Activated T-helper 1 cell treated with anti-CD3 and anti-CD28 coated beads, Interleukin-12 subunit alpha, Interleukin-12 subunit beta, Interleukin-2, Interleukin-4 antibody, amounts not matched to agents 30 ng/mL and 10 ng/mL and 1 ng/mL, durations not matched to agents 14 hours and 24 hours and 36 hours (primary cell): Measurements from ENCODE around the gene MYH13. TPM values are rescaled to one million over a fixed set of nuclear protein-coding genes. Genes with fewer than 3 reads are reported as not detected.

Experiments used
- DNase-seq: peaks from one replicate; pipeline ENCODE4 v3.0.0; 2021; ENCODE audit warnings: low spot score
- H3K27ac Mint-ChIP-seq: one replicate; pipeline ENCODE4 v1.8.0; 2021; ENCODE audit warnings: mild to moderate bottlenecking, mixed read lengths
- H3K27me3 Mint-ChIP-seq: one replicate; pipeline ENCODE4 v1.8.0; 2022; ENCODE audit warnings: mild to moderate bottlenecking, moderate library complexity, mixed read lengths; ENCODE audit not compliant: insufficient read depth
- H3K36me3 Mint-ChIP-seq: one replicate; pipeline ENCODE4 v1.8.0; 2021; ENCODE audit warnings: low read depth, mixed read lengths
- H3K4me1 Mint-ChIP-seq: one replicate; pipeline ENCODE4 v1.8.0; 2021; ENCODE audit warnings: low read depth, mixed read lengths
- H3K4me3 Mint-ChIP-seq: one replicate; pipeline ENCODE4 v1.8.0; 2021; ENCODE audit warnings: mild to moderate bottlenecking, moderate library complexity, mixed read lengths
- H3K9me3 Mint-ChIP-seq: one replicate; pipeline ENCODE4 v1.8.0; 2021; ENCODE audit warnings: mixed read lengths
- intact Hi-C: fragments of 100-400 bp; cut with micrococcal nuclease; formaldehyde crosslinking; loops from one replicate; pipeline ENCODE4 v1.15.1; 2024
- total RNA-seq: library from RNA; stranded (reverse); gene quantifications from 2 replicates; pipeline ENCODE4 v1.2.3, GENCODE V29; 2022

The MYH13 gene
- total RNA-seq, 1 donor from 2014 or later, result not detected

DNA sequence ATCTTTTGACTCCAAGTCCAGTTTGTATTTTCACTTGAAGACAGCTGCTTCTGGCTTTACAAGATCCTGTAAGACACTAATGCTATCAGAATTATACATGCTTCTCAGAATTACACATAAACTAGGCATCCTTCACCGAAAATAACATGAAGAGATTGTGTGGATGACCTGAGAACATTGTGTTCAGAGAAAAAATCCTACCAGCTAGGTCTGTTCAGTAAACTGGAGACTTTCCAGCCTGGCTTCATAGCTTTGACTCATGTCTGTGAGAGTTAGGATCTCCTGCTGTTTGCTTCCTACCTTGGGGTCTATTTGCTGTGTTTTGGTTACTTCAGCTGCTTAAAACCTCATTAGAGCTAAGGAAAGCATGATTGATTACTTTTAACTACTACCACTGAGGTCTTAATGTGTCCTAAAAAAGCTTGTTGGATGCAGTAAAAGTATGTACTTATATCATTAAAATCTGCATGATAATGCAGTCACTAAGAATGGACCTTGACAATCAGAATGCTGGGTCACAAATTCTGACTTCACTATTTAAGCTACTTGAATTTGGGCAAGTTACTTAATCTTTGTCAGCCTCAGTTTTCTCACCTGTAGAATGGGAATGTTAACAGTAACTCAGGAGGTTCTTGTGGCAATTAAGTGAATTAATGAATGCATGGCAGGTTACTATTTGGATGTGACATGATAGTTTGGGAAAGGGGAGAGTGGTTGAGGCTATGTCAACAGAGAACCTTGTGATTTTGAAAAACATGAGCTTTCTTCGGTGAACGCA, 8.0 kb upstream of the MYH13 start:
- Mint-ChIP-seq H3K36me3 (no peaks in the 10 kb centered on the region), H3K4me1 (no peaks in the 10 kb centered on the region), H3K27ac (no peak overlapping the region), H3K27me3 (no peaks in the 10 kb centered on the region), H3K9me3 (no peaks in the 10 kb centered on the region), H3K4me3 (no peak overlapping the region)
- DNase-seq, result no peak
- intact Hi-C loops, result no loop called here

DNA sequence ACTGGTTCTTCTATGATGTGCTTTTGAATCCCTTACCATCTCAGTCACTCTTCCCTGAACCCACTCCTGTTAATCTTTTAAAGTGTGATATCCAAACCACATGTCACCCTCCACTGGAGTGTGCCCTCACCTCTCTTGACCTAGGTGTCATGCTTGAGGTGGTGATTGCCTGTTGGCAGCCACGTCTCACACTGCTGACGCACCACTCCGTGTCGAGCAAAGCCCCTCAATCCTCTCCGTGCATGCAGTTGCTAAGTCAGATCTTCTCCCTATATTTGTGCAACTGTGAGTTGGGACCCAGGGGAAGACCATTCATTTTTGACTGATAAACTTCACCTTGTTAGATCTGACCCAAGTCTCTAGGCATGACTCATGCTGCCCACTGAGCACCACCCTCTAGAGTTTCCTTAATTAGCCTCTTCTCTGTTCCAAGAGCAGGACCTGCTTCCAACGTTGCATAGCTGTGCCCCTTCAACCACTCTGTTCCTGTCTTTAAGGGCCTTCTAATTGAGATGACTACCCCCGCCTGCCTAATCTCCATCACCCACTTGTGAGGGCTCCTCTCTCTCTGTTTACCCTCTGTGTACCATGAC, 2.7 kb downstream of the MYH13 start:
- Mint-ChIP-seq H3K4me3 (no peak overlapping the region), H3K36me3 (no peaks in the 10 kb centered on the region), H3K9me3 (no peaks in the 10 kb centered on the region), H3K27ac (no peak overlapping the region), H3K4me1 (no peaks in the 10 kb centered on the region), H3K27me3 (peaks cover 2% of the 10 kb centered on the region)
- intact Hi-C loops, result no loop called here
- DNase-seq, result no peak

DNA sequence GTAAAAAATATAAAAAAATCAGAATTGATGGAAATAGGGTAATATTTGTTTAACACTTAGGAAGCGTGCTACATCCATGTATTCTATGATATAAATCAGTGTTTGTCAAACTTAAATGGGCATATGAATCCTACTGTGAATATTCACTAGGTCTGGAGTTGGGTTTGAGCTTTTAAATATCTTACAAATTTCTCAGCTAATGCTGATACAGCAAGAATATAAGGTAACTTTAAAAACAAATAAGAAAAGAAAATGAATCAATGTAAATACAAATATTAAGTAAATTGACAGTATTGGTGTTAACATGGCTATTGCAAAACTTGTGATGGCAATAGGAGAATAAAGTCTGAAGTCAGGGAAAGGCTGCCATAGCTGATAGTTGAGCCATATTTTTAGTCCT, 3.6 kb downstream of the MYH13 start:
- H3K27me3 Mint-ChIP-seq, result peaks cover 2% of the 10 kb centered on the region
- H3K36me3 Mint-ChIP-seq, result no peaks in the 10 kb centered on the region
- no peaks in the 10 kb centered on the region for H3K9me3 Mint-ChIP-seq
- intact Hi-C loops, result no loop called here
- H3K27ac Mint-ChIP-seq, result no peak overlapping the region
- no peaks in the 10 kb centered on the region for H3K4me1 Mint-ChIP-seq
- no peak for DNase-seq
- no peak overlapping the region for H3K4me3 Mint-ChIP-seq

DNA sequence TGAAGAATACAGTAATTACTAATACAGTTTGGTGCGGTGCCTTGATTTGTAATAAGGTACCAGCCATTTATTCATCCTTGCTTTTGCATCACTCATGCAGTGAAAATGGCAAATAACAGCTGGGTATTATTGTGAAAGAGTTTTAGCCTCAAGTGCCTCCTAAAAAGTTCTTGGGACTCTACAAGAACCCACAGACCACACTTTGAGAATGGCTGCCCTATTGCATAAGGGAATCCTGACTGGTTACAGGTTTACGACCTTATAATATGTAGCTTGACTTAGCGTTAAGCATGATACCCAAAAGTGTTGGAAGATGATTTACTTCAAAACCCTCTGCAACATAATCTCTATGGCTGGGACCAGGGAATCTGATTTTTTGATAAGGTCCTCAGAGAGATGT, 4.2 kb downstream of the MYH13 start:
- Mint-ChIP-seq H3K4me3 (no peak overlapping the region), H3K9me3 (no peaks in the 10 kb centered on the region), H3K27me3 (peaks cover 2% of the 10 kb centered on the region), H3K4me1 (no peaks in the 10 kb centered on the region), H3K27ac (no peak overlapping the region), H3K36me3 (no peaks in the 10 kb centered on the region)
- intact Hi-C loops, result no loop called here
- DNase-seq, result no peak

DNA sequence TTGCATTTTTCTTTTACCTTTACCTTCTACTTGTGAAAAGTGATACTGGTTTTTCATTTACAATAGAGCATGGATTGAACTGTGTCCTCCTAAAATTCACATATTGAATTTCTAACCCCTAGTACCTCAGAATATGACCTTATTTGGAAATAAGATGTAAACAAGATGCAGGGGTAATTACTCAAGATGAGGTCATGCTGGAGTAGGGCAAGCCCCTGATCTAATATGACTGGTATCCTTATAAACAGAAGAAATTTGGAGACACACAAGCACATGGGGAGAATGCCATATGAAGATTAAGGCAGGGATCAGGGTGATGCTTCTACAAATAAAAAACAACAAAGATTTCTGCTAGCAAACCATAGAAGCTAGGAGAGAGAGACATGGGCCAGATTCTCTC, 12.2 kb downstream of the MYH13 start:
- H3K27ac Mint-ChIP-seq, result no peak overlapping the region
- no peaks in the 10 kb centered on the region for H3K27me3 Mint-ChIP-seq
- no peaks in the 10 kb centered on the region for H3K9me3 Mint-ChIP-seq
- H3K4me1 Mint-ChIP-seq, result no peaks in the 10 kb centered on the region
- no peaks in the 10 kb centered on the region for H3K36me3 Mint-ChIP-seq
- H3K4me3 Mint-ChIP-seq, result no peak overlapping the region
- no peak for DNase-seq
- intact Hi-C loops, result no loop called here

DNA sequence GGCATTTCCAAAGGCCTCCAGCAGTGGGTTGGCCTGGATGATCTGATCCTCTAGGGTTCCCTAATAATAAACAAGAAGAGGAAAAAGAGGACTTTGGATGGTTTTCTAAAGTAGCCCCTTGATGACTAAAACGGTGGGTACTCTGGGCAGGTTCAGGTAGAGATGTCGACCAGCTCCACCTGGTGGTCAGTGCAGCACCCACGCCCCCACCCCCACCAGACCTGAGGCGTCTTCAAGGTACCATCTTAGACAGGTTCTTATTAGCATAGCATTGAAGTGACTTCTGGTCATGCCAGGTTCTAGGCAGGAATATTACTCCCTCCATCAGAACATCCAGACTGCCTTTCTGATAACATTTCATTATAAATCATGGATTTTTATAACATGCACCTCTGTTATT, 15.0 kb downstream of the MYH13 start:
- Mint-ChIP-seq H3K27me3 (no peaks in the 10 kb centered on the region), H3K9me3 (no peaks in the 10 kb centered on the region), H3K36me3 (no peaks in the 10 kb centered on the region), H3K27ac (no peak overlapping the region), H3K4me3 (no peak overlapping the region), H3K4me1 (no peaks in the 10 kb centered on the region)
- no peak for DNase-seq
- intact Hi-C loops, result loop anchor here (2.0 kb wide), 1 partner anchor 433 kb away; no protein-coding TSS in a partner anchor

DNA sequence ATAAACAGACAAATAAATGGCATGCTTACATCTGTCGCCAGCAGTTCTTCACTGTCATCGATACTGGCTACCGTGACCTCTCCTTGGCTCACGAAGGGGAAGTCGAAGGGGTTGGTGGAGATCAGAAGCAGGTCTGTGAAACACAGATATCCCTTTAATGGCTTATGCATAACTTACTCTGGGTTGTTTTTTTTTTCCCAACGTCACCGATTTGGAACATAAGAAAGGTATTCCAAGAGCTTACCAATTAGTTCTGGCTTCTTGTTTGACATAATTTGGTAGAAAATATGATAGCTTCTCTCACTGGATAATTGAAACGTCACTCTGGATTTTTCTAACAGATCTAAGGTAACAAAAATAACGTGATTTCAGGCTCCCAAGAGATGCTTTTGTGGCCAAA, 18.2 kb downstream of the MYH13 start:
- no peak overlapping the region for H3K4me3 Mint-ChIP-seq
- no peaks in the 10 kb centered on the region for H3K9me3 Mint-ChIP-seq
- intact Hi-C loops, result no loop called here
- H3K27ac Mint-ChIP-seq, result no peak overlapping the region
- no peaks in the 10 kb centered on the region for H3K4me1 Mint-ChIP-seq
- H3K27me3 Mint-ChIP-seq, result no peaks in the 10 kb centered on the region
- H3K36me3 Mint-ChIP-seq, result no peaks in the 10 kb centered on the region
- no peak for DNase-seq

DNA sequence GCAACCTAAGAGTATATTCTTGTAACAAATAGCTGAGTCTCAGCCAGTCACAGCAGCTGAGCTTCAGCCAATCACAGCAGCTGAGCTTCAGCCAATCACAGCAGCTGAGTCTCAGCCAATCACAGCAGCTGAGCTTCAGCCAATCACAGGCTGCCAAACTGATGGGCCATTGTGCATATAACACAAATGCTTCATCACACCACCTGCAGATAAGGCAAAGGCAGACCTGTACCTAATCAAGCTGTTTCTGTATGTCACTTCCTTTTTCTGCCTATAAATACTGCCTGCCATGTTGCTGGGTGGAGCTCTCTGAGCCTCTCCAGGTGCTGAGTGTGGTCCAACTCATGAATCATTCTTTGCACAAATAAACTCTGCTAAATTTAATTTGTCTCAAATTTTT, 19.9 kb downstream of the MYH13 start:
- Mint-ChIP-seq H3K4me3 (no peak overlapping the region), H3K4me1 (no peaks in the 10 kb centered on the region), H3K9me3 (no peaks in the 10 kb centered on the region), H3K27ac (no peak overlapping the region), H3K27me3 (no peaks in the 10 kb centered on the region), H3K36me3 (no peaks in the 10 kb centered on the region)
- no peak for DNase-seq
- intact Hi-C loops, result no loop called here

DNA sequence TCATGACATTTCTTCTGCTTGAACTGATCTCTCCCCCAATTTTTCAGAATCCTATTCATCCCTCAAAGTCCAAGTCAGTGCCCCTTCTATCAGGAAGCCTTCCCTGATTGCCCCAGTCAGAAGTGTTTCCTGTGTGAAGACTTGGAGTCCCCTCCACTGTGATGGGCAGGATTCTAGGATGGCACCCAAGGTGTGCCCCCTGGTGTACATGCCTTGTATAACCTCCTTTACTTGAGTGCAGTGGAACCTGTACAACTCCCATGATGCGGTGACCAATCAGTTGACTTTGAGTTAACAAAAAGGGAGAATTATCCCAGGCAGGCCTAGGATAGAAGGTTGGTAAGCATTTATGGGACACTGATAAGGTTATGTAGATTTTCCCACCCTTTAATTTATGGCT, 23.4 kb downstream of the MYH13 start:
- Mint-ChIP-seq H3K4me1 (no peaks in the 10 kb centered on the region), H3K4me3 (no peak overlapping the region), H3K27ac (no peak overlapping the region), H3K36me3 (no peaks in the 10 kb centered on the region), H3K9me3 (no peaks in the 10 kb centered on the region), H3K27me3 (no peaks in the 10 kb centered on the region)
- DNase-seq, result no peak
- intact Hi-C loops, result no loop called here

DNA sequence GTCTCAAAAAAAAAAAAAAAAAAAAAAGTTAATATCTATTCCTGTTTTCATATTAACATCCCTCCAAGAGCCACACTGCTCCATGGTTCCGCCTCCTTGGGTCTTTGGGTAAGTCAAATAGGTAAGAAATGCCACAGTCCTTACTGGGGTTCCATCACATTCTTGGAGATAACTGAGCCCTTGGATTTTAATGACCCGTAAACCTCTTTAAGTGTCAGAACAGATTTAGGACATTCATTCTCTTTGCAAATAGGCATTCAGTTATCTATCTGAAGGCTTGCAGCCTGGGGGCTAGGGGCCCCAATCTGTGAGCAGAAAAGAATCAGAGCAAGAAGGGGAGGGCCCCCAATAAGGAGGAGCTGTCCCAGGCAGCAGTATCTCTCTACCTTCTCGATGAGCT, 28.0 kb downstream of the MYH13 start:
- Mint-ChIP-seq H3K27me3 (no peaks in the 10 kb centered on the region), H3K4me3 (no peak overlapping the region), H3K9me3 (no peaks in the 10 kb centered on the region), H3K36me3 (no peaks in the 10 kb centered on the region), H3K4me1 (no peaks in the 10 kb centered on the region), H3K27ac (no peak overlapping the region)
- intact Hi-C loops, result no loop called here
- no peak for DNase-seq

DNA sequence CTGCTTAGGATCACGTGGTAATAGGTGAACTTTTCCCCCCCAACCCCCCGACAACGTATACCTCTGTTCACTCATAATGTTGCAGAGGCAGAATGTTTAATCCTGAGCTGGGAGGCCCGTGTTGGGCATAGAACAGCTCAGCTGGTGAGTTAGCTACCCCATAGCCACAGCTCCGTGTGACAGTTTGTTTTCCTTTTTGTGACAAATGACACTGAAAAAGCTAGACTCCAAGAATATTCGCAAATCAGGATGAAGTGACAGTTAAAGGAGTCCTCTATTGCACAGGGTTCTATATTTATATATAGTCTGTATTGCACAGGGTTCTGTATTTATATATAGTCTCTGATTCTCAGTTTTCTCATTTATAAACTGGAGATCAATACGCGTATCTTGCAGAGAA, 33.8 kb downstream of the MYH13 start:
- Mint-ChIP-seq H3K9me3 (no peaks in the 10 kb centered on the region), H3K27me3 (no peaks in the 10 kb centered on the region), H3K4me3 (no peak overlapping the region), H3K4me1 (no peaks in the 10 kb centered on the region), H3K36me3 (no peaks in the 10 kb centered on the region), H3K27ac (no peak overlapping the region)
- intact Hi-C loops, result no loop called here
- no peak for DNase-seq

DNA sequence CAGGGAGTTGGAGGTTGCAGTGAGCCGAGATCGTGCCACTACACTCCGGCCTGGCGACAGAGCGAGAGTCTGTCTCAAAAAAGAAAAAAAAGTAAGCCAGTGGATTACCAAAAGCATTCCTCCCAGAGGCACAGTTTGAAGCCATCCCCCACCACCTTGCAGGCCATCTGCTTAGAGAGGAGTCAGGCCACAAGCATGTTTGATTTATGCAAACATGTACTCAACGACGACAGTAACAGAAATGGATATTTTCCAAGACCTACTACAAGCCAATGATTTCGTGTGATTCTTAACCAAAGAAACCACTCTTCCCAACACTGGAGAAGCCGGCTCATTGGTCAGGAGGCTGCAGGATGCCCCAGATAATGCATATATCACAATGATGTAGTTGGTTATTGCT, 34.8 kb downstream of the MYH13 start:
- intact Hi-C loops, result no loop called here

DNA sequence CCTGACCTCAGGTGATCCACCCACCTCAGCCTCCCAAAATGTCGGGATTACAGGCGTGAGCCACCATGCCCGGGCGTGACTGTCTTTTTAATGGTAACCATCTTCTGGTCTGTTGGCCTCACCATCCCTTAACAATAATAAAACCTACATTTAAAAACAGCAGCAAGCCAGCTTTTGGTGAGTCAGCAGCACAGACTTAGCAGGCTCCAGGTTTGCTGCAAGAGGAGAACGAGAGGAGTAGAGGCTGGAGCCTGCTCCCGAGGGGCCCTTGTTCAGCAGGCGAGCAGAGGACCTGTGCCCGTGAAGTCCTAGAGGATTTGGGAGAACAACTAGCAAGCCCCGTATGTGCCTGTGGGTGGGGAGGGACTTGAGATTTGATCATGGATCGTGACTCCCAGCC, 35.7 kb downstream of the MYH13 start:
- intact Hi-C loops, result no loop called here
- Mint-ChIP-seq H3K27ac (no peak overlapping the region), H3K4me1 (no peaks in the 10 kb centered on the region)

More for the DNA sequence above, 34.8 kb downstream of the MYH13 start:
- no peaks in the 10 kb centered on the region for H3K27me3 Mint-ChIP-seq
- no peaks in the 10 kb centered on the region for H3K36me3 Mint-ChIP-seq
- H3K27ac Mint-ChIP-seq, result no peak overlapping the region
- no peaks in the 10 kb centered on the region for H3K9me3 Mint-ChIP-seq
- no peaks in the 10 kb centered on the region for H3K4me1 Mint-ChIP-seq
- no peak for DNase-seq
- H3K4me3 Mint-ChIP-seq, result no peak overlapping the region

DNA sequence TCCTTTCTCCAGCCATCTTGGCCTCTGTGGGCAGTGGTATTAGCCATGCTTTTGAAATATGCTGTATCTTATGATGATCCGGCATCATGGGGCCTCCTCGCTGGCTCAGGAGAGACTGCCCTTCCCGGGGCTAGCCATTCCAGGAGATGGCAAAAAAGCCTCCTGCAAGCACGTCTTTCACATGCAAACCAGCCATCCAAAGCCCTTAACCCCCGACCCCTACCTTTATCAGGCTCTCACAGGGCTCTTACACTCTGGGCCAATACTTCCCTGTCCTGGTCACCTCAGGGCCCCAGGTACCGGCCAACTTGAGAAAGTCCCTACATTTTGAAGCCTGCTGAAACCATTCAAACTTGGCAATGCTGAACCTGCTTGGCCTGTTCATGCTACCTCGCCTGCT, 36.4 kb downstream of the MYH13 start:
- Mint-ChIP-seq H3K4me3 (no peak overlapping the region), H3K36me3 (no peaks in the 10 kb centered on the region), H3K27ac (no peak overlapping the region), H3K27me3 (no peaks in the 10 kb centered on the region), H3K4me1 (no peaks in the 10 kb centered on the region), H3K9me3 (no peaks in the 10 kb centered on the region)
- intact Hi-C loops, result no loop called here
- no peak for DNase-seq

More for the DNA sequence above, 35.7 kb downstream of the MYH13 start:
- no peak for DNase-seq
- H3K27me3 Mint-ChIP-seq, result no peaks in the 10 kb centered on the region
- no peaks in the 10 kb centered on the region for H3K36me3 Mint-ChIP-seq
- H3K4me3 Mint-ChIP-seq, result no peak overlapping the region
- H3K9me3 Mint-ChIP-seq, result no peaks in the 10 kb centered on the region
